ENCODE results near the gene OMP.

Gene OMP

DNA sequence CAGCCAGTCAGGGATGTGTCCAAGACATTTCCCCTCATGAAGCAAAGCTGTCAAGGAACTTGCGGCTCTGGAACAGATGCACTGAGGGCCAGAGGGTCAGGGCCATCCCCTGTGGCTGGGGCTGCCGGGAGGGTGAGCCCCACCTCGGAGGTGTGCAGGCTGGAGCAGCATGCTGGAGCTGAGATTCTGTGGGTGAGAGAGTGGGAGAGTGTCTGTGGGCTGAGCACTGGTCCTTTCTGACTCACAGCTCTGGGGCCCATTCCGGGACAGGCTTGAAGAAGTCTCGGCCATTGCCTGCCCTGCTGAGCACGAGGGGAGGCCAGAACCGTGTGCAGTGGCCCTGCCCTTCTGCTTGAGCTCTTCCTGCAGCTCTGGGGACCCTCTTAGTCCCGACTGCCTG is 2.1 kb downstream of the OMP start:
- DNase-seq (ENCODE audit: low read depth) = no peak

DNA sequence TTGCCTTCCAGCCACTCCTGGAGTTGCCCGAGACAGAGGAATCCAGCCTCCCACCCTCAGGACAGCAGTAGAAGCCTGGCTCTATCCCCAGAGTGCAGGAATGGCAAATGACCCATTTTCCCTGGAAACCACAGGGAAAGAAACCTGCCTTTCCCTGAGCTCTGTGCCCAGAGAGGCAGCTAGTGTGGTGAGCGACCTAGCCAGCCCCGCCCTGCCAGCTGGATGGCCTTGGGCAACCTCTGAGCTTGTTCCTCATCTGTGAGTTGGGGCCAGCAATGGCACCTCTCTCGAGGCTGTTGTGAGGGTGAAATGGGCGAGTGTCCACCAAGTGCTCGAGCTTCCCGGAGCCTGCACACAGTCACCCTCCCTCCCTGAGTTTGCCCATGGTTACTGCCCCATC is 3.7 kb downstream of the OMP start:
- DNase-seq (ENCODE audit: low read depth) = no peak

DNA sequence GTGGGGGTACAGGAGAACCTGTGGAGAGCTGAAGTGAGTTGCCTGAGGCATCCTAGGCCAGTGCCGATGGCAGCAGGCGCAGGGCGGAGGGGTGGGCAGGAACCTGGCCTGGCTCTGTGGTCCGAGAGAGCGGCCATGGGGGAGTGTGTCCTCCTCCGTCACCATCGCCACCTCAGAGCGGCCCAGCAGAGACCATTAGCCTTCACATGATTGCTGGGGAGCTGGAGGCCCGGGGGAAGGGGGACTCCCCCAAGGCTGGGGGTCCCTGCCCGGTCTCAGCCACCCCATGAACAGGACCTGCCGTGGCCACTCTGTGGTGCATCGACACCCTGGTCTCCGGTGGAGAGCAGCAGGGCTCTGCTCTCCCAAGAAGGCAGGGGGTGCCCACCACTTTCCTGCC is 4.1 kb downstream of the OMP start:
- DNase-seq (ENCODE audit: low read depth) = no peak

DNA sequence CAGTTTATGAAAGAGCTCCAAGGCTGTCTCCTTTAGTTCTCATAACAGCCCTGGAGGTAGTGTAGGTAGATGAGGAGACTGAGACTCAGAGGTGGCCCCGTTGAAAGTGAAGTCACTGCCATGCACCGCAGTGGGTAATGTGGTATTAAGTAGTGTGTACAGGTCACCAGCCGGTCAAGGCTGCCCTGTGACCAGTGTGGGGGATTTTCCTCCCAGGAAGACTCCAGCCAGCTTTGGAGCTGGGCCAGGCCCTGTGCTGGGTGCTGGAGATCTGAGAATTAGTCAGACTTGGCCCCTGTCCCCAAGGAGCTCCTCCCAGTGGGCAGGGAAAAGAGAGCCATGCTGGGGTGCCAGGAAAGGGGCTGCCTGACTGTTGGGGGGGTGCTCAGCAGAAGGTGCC is 5.3 kb downstream of the OMP start:
- no peak for DNase-seq (ENCODE audit: low read depth)

DNA sequence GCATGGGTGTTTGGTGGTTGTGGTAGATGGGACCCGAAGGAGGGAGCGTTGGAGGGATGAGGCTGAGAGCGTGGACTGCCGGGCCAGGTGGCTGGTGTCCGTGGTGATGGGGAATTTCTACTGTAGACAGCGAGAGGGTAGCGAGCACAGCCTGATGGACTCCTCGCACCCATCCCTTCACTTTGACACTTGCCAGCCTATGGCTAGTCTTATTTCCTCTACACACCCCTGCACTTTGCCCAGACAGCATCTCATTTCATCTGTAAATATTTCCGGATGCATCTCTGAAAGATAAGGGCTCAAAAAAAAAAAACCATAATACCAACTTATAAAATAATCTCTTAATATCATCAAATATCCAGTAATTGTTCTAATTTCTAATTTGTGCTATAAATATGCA is 5.8 kb downstream of the OMP start:
- no peak for DNase-seq (ENCODE audit: low read depth)

DNA sequence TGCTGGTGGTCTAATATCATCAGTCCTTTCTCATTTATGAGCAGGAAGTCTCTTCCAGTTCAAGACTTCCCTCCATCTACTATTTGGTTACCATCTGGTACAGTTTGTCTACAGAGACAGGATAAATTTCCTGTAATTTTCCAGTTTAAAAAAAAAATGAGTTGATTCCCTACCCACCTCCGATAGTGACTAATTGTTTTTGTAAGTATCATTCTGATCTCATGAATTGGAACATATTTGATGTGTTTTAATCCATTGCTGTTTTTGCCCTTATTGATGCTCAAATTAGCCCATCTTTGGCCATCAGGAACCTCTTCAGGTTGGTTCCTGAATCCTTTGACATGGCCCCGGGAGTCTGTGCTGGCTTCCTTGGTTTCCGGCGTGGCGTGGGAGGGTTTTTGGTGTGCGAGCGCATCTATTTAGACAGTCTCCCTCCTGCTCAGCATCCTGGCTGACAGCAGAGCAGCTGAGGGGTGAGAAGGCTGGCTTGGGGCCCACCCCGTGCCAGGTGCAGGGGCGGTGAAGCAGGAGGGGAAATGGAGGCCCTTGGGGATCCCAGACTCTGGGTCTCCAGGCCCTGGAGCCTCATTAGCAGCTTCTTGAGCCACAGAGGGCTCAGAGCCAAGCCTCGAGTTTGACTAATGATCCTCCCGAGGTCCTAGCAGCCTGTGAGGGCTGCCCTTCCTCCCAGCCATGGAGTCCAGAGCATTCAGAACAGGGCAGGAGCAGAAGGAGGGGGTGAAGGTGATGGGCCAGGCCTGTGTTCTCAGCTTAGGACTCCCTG is 6.8 kb downstream of the OMP start:
- no peak for DNase-seq (ENCODE audit: low read depth)

DNA sequence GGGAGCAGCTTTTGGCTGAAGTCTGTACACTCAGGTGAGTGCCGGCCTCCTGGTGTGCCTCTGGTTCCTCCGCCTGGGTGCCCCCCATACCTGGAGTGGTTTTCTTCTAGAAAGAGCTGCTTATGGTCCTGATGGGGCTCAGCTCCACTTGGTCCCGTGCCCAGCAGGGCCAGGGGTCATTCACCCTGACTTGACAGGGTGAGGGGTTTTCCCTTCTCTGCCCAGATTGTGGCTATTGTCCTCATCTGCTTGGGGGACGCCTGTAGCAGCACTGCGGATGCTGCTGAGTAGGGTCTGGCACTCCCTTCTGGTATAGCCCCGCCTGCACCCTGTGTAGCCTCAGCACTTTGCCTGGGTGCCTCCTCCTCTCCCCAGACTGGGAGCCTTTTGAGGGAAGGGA is 8.2 kb downstream of the OMP start:
- DNase-seq (ENCODE audit: low read depth) = no peak

DNA sequence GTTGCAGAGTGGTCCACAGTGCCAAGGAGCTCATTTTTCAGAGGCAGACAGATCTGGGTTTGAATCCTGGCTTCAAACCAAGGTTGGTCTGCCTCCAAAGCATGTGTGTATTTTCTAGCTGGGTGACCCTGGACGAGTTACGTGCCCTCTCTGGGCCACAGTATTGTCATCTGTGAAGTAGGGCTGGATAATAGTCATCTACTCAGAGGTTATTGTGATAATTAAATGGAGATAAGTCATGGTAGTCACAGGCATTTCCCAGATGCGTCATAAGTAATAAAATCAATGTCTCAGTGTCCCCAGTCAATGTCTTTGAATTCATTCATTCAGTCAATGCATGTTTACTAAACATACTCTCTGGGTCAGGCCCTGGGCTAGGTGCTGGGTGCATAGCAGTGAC is 8.6 kb downstream of the OMP start:
- no peak for DNase-seq (ENCODE audit: low read depth)

DNA sequence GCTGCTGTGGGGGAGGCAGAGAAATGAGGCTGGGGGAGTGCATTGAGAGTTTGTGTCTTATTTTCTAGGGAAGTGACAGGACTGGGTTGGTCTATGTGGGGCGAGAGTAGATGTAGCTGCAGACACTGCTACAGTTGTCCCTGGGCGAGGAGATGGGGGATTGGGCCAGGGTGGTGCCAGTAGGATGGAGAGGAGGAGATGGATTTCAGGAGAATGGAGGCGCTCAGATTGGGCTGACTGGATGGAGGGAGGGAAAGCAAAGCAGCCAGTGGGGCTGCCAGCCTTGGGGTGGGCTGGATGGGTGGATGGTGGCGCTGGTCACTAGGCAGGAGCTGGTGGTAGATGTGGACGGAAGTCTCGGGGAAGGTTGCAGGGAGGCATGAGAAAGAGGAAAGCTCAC is 9.3 kb downstream of the OMP start:
- no peak for DNase-seq (ENCODE audit: low read depth)

DNA sequence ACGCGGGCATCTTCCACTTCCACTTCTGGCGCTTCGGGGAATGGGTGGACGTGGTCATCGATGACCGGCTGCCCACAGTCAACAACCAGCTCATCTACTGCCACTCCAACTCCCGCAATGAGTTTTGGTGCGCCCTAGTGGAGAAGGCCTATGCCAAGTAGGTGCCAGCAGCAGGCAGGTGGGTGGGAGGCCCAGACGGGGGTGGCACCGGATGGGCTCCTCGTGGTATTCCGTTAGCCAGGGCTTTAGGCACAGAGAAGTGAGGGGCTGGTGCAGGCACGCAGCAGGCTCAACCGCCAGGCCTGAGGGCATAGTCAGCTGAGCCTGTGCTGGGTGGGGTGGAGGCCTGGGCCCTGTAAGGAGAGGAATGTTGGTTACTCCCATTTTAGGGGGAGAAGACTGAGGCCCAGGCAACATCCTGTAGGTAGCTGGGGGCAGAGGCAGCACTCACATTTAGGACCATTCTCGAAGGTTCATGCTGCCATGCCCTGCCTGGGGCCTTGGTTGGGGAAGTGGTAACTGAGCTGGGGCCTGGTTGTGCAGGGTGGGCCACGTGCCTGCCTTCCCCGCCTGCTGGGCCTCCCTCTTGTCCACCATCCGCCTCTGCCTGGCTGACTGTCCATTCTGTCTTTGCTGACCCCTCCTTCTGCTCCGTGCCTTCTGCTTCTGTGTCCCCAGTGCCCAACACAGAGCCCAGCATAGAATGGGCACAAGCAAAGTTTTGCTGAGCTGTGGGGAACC is 10.2 kb downstream of the OMP start:
- DNase-seq (ENCODE audit: low read depth) = no peak

DNA sequence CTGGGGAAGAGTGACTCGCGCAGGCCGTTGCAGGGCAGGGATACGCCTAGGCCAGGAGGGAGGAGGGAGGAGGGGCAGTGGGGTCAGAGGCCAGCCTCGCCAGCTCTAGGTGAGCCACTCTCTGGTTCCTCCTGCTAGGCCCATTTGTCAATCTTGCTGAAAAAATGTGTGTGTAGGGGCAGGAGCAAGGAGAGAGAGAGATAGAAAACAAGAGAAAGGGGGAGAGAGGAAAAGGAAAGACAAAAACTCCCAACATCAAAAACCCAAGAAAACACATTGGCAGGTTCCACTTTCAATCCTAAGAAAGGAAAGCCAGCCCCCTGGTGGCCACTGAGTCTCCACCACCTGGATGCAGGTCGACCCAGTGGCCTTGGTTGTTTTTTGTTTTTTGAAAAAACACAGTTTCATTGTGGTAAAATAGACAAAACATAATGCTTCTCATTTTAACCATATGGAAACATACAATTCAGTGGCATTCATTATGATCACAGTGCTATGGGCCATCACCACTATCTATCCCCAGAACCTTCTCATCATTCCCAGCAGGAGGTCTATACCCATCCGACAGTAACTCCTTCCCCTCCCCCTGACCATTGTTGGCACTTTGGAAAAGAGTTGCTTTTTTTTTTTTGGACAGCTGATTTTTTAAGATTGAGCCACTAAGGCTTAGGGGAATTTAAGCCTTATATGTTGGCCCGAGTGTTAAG is 10.9 kb downstream of the OMP start:
- DNase-seq (ENCODE audit: low read depth) = no peak

DNA sequence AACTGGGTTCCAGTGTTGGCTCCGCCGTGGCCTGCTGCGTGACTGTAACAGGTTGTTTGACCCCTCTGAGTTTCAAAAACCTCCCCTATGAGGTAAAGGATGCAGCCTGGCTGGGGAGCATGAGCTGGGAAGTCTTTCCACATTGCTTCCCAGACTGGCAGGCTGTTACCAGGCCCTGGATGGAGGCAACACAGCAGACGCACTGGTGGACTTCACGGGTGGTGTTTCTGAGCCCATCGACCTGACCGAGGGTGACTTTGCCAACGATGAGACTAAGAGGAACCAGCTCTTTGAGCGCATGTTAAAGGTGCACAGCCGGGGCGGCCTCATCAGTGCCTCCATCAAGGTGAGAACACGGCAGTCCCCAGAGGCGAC is 11.4 kb downstream of the OMP start:
- no peak for DNase-seq (ENCODE audit: low read depth)

DNA sequence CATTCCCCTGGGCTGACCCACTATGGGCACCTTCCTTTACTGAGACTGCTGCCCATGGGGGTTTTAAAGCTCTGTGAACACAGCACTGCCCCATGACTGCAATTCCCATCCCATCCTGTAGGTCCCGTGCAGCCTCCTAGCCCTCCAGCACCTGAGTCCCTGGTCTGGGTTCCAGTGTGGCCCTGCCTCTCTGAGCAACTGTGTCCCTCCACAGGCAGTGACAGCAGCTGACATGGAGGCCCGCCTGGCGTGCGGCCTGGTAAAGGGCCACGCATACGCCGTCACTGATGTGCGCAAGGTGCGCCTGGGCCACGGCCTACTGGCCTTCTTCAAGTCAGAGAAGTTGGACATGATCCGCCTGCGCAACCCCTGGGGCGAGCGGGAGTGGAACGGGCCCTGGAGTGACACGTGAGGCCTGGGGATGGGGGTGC is 12.6 kb downstream of the OMP start:
- no peak for DNase-seq (ENCODE audit: low read depth)

DNA sequence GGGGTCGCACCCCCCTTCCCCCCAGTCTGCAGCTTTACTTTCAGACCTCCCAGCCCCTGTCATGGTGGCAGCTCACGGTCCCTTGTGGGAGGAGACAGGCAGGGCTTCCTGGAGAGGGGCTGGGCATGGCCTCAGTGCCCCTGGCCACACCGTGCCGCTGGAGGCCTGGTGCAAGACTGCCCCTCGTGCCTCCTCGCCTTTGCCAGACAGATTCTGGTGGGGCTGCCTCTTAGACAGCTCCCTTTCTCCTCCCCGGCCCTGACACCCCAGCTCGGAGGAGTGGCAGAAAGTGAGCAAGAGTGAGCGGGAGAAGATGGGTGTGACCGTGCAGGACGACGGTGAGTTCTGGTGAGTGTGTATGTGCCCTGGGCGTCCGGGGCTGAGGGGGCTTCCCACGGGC is 13.3 kb downstream of the OMP start:
- no peak for DNase-seq (ENCODE audit: low read depth)

DNA sequence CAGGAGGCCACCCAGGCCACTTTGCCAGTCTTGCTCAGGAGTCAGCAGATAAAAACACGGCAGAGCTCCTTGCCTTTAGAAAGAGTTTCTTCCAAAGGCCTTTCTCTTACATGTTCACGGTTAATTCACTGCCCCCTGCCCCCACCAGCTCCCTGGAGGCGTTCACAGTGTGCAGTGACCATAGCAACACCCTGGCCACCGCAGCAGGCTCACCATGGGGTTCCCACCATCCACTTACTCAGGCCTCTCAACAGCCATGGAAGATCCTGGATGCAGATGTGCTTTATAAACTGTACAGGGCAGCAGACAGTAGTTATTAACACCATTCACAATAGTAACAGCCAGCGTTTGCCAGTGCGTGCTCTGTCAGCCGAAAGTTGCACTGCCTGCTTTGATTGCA is 14.9 kb downstream of the OMP start:
- no peak for DNase-seq (ENCODE audit: low read depth)

DNA sequence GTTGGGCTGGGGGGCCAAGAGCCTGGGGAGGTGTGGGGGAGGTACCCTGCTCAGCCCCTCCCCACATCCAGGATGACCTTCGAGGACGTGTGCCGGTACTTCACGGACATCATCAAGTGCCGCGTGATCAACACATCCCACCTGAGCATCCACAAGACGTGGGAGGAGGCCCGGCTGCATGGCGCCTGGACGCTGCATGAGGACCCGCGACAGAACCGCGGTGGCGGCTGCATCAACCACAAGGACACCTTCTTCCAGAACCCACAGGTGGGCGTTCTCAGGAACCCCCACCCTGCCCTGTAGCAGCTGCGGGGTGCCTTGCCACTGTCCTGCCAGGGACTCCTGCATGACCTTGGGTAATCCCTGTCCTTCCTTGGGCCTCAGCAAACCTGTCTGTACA is 15.4 kb downstream of the OMP start:
- no peak for DNase-seq (ENCODE audit: low read depth)

DNA sequence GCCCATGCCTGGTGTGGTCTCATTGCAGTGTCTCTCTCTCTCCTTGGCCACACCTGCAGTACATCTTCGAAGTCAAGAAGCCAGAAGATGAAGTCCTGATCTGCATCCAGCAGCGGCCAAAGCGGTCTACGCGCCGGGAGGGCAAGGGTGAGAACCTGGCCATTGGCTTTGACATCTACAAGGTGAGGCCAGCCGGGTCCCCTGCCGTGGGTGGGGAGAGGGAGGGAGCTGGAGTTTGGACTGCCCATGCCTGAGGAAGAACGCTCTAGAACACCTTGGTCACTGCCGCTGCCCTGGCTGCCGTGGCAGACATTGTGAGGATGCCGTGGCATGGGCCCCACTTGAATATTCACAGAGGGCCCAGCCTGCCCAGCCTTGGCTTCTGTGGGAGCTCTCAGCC is 16.3 kb downstream of the OMP start:
- DNase-seq (ENCODE audit: low read depth) = no peak

DNA sequence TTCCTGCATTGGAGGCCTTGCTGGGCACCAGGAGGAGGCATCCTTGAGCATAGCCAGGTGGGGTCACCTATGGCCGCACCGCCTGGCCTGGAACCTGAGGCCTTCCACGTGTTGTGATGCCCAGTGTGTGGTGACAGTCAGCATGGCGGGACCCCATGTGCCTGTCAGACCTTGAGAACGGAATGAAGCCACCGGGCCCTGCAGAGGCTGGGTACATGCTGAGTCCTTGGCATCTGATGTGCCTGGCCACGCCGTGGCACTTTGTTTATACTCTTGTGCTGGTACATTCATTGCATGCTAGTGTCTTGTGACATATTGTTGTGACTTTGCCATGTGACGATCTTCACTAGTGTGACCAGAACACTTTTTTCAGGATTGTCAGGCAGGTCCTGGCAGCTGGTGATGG is 16.9 kb downstream of the OMP start:
- no peak for DNase-seq (ENCODE audit: low read depth)

DNA sequence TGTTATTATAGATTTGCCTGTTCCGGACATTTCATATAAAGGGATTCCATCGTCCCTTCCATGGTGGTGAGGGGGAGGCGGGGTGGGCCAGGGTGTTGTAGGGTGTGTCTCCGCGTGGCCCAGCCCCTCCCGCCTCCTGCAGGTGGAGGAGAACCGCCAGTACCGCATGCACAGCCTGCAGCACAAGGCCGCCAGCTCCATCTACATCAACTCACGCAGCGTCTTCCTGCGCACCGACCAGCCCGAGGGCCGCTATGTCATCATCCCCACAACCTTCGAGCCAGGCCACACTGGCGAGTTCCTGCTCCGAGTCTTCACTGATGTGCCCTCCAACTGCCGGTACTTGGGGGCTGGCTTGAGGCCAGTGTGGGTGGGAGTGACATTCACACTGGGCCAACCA is 17.9 kb downstream of the OMP start:
- DNase-seq (ENCODE audit: low read depth) = no peak

DNA sequence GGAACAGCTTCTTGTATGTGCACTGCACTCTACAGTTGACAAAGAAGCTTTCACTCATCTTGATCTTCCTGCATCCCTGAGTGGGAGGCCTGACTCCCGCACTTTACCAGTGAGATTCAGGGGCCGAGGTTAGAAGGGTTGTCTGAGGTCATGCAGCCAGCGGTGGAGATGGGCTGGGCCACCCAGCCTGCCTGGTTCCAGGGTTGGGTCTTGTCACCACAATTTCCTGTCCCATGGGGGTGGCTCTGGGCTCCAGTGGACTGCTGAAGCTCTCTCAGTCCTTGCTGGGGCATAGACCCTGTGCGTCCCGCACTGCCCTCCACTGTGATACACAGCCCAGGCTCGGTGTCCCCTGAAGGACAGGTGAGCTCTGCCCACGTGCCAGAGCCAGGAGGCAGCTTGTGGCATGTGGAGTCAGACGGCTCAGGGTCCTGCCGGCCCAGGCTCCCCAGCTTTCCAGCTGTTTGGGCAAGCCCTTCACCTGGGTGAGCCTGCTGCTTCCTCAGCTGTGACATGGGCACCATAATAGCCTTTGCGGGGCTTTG is 18.5 kb downstream of the OMP start:
- no peak for DNase-seq (ENCODE audit: low read depth)

DNA sequence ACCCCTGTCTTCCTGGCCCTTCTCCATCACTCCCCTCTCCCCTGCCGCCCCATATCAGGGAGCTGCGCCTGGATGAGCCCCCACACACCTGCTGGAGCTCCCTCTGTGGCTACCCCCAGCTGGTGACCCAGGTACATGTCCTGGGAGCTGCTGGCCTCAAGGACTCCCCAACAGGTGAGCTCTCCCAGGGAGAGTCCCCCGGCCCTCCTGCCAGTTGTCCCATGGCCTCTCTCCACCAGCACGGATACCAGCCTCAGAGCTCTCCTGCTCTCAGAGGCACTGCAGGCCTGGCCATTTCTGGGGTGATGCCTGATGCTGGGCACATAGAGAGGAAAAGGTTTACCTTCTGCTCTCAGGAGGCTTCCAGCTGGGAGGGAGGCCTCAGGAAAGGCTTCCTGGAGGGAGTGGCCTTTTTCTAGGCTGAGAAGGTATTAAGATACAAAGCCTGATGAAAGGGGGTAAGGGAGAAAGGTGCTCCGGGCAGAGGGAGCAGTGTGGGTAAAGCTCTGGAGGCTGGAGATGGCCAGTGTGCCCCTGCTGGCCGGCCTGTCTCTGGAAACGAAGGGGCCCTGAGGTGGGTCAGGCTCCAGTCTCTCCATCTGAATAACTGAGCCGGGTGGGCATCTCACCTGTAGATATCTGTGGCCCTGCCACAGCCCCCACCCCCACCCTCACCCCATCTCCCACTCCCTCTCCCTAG is 19.4 kb downstream of the OMP start:
- no peak for DNase-seq (ENCODE audit: low read depth)

DNA sequence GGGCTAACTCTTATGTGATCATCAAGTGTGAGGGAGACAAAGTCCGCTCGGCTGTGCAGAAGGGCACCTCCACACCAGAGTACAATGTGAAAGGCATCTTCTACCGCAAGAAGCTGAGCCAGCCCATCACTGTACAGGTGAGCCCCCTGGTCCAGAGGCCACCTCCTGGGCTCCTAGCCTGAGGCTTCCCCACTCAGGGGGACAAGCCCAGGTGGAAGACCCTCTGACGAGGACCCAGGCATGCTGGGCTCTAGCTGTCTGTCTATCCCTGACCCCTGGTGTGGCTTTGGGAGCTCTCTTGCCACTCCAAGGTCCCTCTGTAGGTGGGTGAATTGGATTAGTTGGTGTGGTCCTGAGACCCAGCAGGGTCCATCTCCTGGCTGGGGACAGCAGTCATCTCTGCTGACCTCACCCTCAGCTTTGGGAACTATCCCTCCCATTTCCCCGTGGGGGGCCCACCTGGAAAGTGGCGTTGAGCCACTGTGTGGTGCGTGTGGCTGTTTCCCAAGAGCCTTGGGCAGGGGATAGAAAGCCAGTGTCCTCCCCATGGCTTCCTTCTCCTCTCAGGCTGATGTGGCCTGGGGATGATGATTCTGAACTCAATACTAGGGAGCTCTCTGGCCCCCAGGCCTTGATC is 20.1 kb downstream of the OMP start:
- DNase-seq (ENCODE audit: low read depth) = no peak
